GM12892 (cell line): Measurements from ENCODE around the gene EHF.

Experiments used
- DNase-seq: peaks from one replicate; pipeline ENCODE4 v3.0.0; 2011; ENCODE audit not compliant: insufficient read length
- FAIRE-seq: peaks from 2 replicates; lab custom pipeline; 2011; peaks lifted over from hg19 to GRCh38; lab: Jason Lieb, UNC
- POLR2A ChIP-seq: IDR thresholded peaks from 2 replicates; pipeline ENCODE4 v1.6.1; 2011; ENCODE audit warnings: low read depth, low read length, control low read depth
- POLR2AphosphoS5 ChIP-seq: IDR thresholded peaks from 2 replicates; pipeline ENCODE4 v1.6.1; 2011; ENCODE audit warnings: low read depth, low read length, control low read depth
- TAF1 ChIP-seq: IDR thresholded peaks from 2 replicates; pipeline ENCODE4 v1.6.1; 2011; ENCODE audit warnings: low read depth, mild to moderate bottlenecking, control low read depth, low read length, borderline replicate concordance

Gene EHF

DNA sequence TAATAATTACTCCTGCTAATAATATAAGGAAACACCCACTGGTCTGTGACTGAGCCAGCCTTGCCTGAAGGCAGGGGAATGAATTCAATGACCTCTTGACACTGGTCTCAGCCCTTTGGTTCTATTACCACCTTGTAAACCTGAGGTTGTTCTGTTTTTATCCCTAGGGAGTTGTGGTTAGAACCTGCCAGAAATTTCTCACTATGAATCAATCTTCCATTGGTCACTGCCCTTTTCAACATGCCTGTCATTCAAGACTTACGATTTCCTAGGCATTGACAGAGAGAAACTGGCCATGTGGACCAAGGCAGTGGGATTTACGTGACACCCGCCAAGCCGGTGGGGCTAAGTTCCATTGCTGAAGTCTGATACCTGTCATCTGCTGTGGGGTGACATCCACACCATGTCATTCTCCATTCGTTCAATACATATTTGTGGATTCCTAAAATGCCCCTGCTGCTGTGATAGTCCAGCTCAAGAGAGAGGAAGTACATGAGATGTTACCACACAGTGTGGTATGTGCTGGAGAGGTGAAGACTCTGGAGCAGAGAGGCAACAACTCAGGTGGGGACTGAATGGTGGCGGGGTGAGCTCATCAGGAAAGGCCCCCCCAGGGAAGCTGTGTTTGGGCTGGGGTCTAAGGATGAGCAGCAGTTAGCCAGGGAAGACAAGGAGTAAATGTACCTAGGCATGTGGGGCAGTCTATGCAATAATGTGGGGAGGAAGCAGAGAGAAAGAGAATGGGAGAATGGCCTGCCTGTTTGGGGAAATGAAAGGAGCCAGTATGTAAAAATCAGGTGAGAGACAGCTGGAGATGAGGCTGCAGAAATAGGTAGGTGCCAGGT lies 15.2 kb upstream of the EHF start:
- TF ChIP-seq TAF1, result no peak
- no peak for TF ChIP-seq POLR2A
- no peak for TF ChIP-seq POLR2AphosphoS5
- no peak for FAIRE-seq
- DNase-seq, result no peak

- DNase-seq, result no peak
- no peak for TF ChIP-seq POLR2A
- no peak for TF ChIP-seq TAF1
- TF ChIP-seq POLR2AphosphoS5, result no peak
- FAIRE-seq, result peak; percentile 48
Observed at GRCh38 chr11:34606326-34607120, 14.4 kb upstream of the EHF start.

DNA sequence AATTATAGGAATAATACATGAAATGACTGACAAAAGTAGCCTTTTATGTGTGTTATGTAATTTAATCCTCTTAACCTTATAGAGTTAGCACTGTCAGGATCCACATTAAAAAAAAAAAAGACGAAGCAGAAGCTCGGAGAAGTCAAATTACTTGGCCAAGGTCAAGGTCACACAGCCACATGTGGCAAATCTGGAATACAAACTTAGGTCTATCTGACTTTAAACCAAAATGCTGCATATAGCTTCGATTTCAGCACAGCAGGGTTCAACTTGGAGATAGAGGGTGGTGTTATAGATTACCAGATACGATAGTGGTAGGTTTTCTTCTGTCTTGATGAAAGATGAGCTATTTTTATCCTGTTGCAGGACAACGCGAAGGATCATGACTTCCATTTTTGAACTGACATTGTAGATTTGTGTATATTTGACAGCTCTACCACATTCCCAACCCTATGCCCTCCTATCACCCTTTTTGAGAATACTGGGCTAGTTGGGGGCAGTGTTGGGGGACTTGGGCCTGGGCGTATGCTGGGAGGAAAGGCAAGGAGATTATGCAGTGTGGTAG lies 11.6 kb upstream of the EHF start:
- no peak for FAIRE-seq
- no peak for TF ChIP-seq POLR2A
- no peak for TF ChIP-seq POLR2AphosphoS5
- TF ChIP-seq TAF1, result no peak

GRCh38 chr11:34609850-34610249 lies 11.0 kb upstream of the EHF start:
- TF ChIP-seq TAF1, result no peak
- FAIRE-seq (no peak), DNase-seq (no peak)

More for the DNA sequence above, 11.6 kb upstream of the EHF start:
- no peak for DNase-seq

- DNase-seq (no peak), FAIRE-seq (no peak)
- TF ChIP-seq TAF1 (no peak), POLR2AphosphoS5 (no peak), POLR2A (no peak)
Observed at GRCh38 chr11:34610324-34611041, 10.4 kb upstream of the EHF start.

GRCh38 chr11:34613015-34613414 lies 7.9 kb upstream of the EHF start:
- peak; percentile 46 for FAIRE-seq
- TF ChIP-seq TAF1 (no peak), POLR2A (no peak), POLR2AphosphoS5 (no peak)
- no peak for DNase-seq

GRCh38 chr11:34613552-34614056 lies 7.3 kb upstream of the EHF start:
- peak; percentile 96 for FAIRE-seq
- DNase-seq, result no peak
- no peak for TF ChIP-seq TAF1
- no peak for TF ChIP-seq POLR2AphosphoS5
- no peak for TF ChIP-seq POLR2A

- FAIRE-seq (peak; percentile 92), DNase-seq (no peak)
- no peak for TF ChIP-seq TAF1
- TF ChIP-seq POLR2AphosphoS5, result no peak
- TF ChIP-seq POLR2A, result no peak
Observed at GRCh38 chr11:34614344-34615104, 6.4 kb upstream of the EHF start.

GRCh38 chr11:34616086-34616485 lies 4.8 kb upstream of the EHF start:
- FAIRE-seq, result no peak
- DNase-seq, result no peak
- no peak for TF ChIP-seq TAF1
- no peak for TF ChIP-seq POLR2AphosphoS5
- TF ChIP-seq POLR2A, result no peak

- DNase-seq (no peak), FAIRE-seq (no peak)
Observed at GRCh38 chr11:34616830-34617504, 3.9 kb upstream of the EHF start.

More at GRCh38 chr11:34616830-34617504, 3.9 kb upstream of the EHF start:
- TF ChIP-seq POLR2A (no peak), POLR2AphosphoS5 (no peak), TAF1 (no peak)
